Kidney epithelial cell (primary cell): Measurements from ENCODE around the gene PEX5. TPM values are rescaled to one million over a fixed set of nuclear protein-coding genes. Genes with fewer than 3 reads are reported as not detected.

Source experiments
- DNase-seq: peaks from one replicate; pipeline ENCODE4 v3.0.0-alpha.2; 2010; ENCODE audit warnings: low read depth
- H3K27me3 ChIP-seq: 2 replicates; pipeline ENCODE4 v1.6.0; 2011; ENCODE audit warnings: low read length; ENCODE audit not compliant: control insufficient read depth, insufficient read depth
- H3K36me3 ChIP-seq: 2 replicates; pipeline ENCODE4 v1.5.1; 2011; ENCODE audit warnings: low read length; ENCODE audit not compliant: control insufficient read depth, insufficient read depth
- H3K4me3 ChIP-seq: 2 replicates; pipeline ENCODE4 v1.5.1; 2011; ENCODE audit warnings: low read depth, mild to moderate bottlenecking, control low read depth, low read length
- CTCF ChIP-seq: IDR thresholded peaks from 2 replicates; pipeline ENCODE4 v1.5.1; 2011; ENCODE audit warnings: mild to moderate bottlenecking, moderate library complexity, low read length, control low read depth, inconsistent platforms; ENCODE audit not compliant: insufficient read depth, poor library complexity, severe bottlenecking
- total RNA-seq: library from RNA; depleted of rRNA; stranded (reverse); fragments of >200 nt; gene quantifications from 2 replicates; pipeline ENCODE4 v1.2.3, GENCODE V29; 2015

The PEX5 gene
- total RNA-seq, 1 donor from 2014 or later = 25.0 TPM

GRCh38 chr12:7151532-7151931 is 38.0 kb upstream of the PEX5 start:
- H3K36me3 ChIP-seq = peaks cover 1% of the 10 kb centered on the region
- no peak overlapping the region for H3K4me3 ChIP-seq
- no peak for DNase-seq
- H3K27me3 ChIP-seq = no peaks in the 10 kb centered on the region
- no peak for TF ChIP-seq CTCF

- H3K36me3 ChIP-seq = peaks cover 1% of the 10 kb centered on the region
- no peak for TF ChIP-seq CTCF
- DNase-seq = no peak
- H3K27me3 ChIP-seq = no peaks in the 10 kb centered on the region
- H3K4me3 ChIP-seq = no peak overlapping the region
Measured at GRCh38 chr12:7152818-7153217, 36.7 kb upstream of the PEX5 start.

GRCh38 chr12:7154042-7154441 is 35.4 kb upstream of the PEX5 start:
- no peak for DNase-seq
- no peak overlapping the region for H3K4me3 ChIP-seq
- H3K36me3 ChIP-seq = peaks cover 1% of the 10 kb centered on the region
- no peaks in the 10 kb centered on the region for H3K27me3 ChIP-seq
- no peak for TF ChIP-seq CTCF

GRCh38 chr12:7154901-7155470 is 34.5 kb upstream of the PEX5 start:
- DNase-seq = no peak
- H3K4me3 ChIP-seq = no peak overlapping the region
- H3K36me3 ChIP-seq = peaks cover 1% of the 10 kb centered on the region
- TF ChIP-seq CTCF = no peak
- no peaks in the 10 kb centered on the region for H3K27me3 ChIP-seq

- TF ChIP-seq CTCF = no peak
Measured at GRCh38 chr12:7155471-7156034, 33.9 kb upstream of the PEX5 start.

More at GRCh38 chr12:7155471-7156034, 33.9 kb upstream of the PEX5 start:
- peaks cover 1% of the 10 kb centered on the region for H3K36me3 ChIP-seq
- no peak for DNase-seq
- H3K27me3 ChIP-seq = no peaks in the 10 kb centered on the region
- no peak overlapping the region for H3K4me3 ChIP-seq
